Kidney capillary endothelial cell (primary cell): Measurements from ENCODE around the gene UFC1.
A peak's percentile ranks its signal among the peaks of the same experiment; 100 is the strongest.

Experiments used
- DNase-seq: peaks from one replicate; pipeline ENCODE4 v3.0.0-alpha.2; 2018; ENCODE audit warnings: low spot score

Gene UFC1

GRCh38 chr1:161133220-161133740 lies 20.5 kb upstream of the UFC1 start:
- no peak for DNase-seq

- DNase-seq, result no peak
These were observed 15.9 kb upstream of the UFC1 start for GRCh38 chr1:161137881-161138280.

GRCh38 chr1:161138431-161138830 lies 15.3 kb upstream of the UFC1 start:
- DNase-seq, result no peak

- DNase-seq, result peak; percentile 56
These were observed 14.0 kb upstream of the UFC1 start for GRCh38 chr1:161139766-161140165.

- DNase-seq, result no peak
These were observed 12.9 kb upstream of the UFC1 start for GRCh38 chr1:161140755-161141400.

GRCh38 chr1:161145832-161146231 lies 7.9 kb upstream of the UFC1 start:
- no peak for DNase-seq

- DNase-seq, result no peak
These were observed 602 bp upstream of the UFC1 start for GRCh38 chr1:161153176-161153575.

GRCh38 chr1:161157867-161158266 lies 4.1 kb downstream of the UFC1 start:
- no peak for DNase-seq

GRCh38 chr1:161158316-161159010 lies 4.7 kb downstream of the UFC1 start:
- no peak for DNase-seq

- peak; percentile 85 for DNase-seq
These were observed 5.5 kb downstream of the UFC1 start, which contains the start of gene USP21 for GRCh38 chr1:161159087-161159912. Gene USP21 (plus strand): TSS chr1:161159500. CDS start chr1:161160641, 1,141 bp downstream.

GRCh38 chr1:161159913-161160243 lies 6.1 kb downstream of the UFC1 start:
- no peak for DNase-seq

GRCh38 chr1:161160671-161161145 lies 6.9 kb downstream of the UFC1 start:
- no peak for DNase-seq

GRCh38 chr1:161161652-161162051 lies 7.9 kb downstream of the UFC1 start:
- DNase-seq, result no peak

- no peak for DNase-seq
These were observed 8.3 kb downstream of the UFC1 start for GRCh38 chr1:161162052-161162451.

- DNase-seq, result no peak
These were observed 9.0 kb downstream of the UFC1 start for GRCh38 chr1:161162806-161163205.

- DNase-seq, result no peak
These were observed 10.0 kb downstream of the UFC1 start for GRCh38 chr1:161163793-161164192.

GRCh38 chr1:161164901-161165610 lies 11.3 kb downstream of the UFC1 start:
- no peak for DNase-seq

- peak; percentile 99 for DNase-seq
These were observed 12.2 kb downstream of the UFC1 start, which contains the start of gene PPOX for GRCh38 chr1:161165742-161166668. Gene PPOX (plus strand): TSS chr1:161166426. CDS start chr1:161166848, 422 bp downstream.

GRCh38 chr1:161166669-161167548 lies 13.1 kb downstream of the UFC1 start:
- DNase-seq, result no peak

- no peak for DNase-seq
These were observed 15.1 kb downstream of the UFC1 start for GRCh38 chr1:161168906-161169305.
